ENCODE data around the gene CDC42BPG.

Gene CDC42BPG

GRCh38 chr11:64833509-64833908, 10.9 kb downstream of the CDC42BPG start:
- no peak for TF ChIP-seq GATA3 (IDR thresholded peaks at IDR 0.05; ENCODE audit: low read depth, low read length)
- no peak for TF ChIP-seq GATA2 (IDR thresholded peaks at IDR 0.05; ENCODE audit: low read depth, low read length)

- no peak for TF ChIP-seq GATA2 (IDR thresholded peaks at IDR 0.05; ENCODE audit: low read depth, low read length)
- no peak for TF ChIP-seq GATA3 (IDR thresholded peaks at IDR 0.05; ENCODE audit: low read depth, low read length)
Observed at GRCh38 chr11:64833198-64833502, 11.3 kb downstream of the CDC42BPG start.

- TF ChIP-seq GATA2 (IDR thresholded peaks at IDR 0.05; ENCODE audit: low read depth, low read length) (no peak), GATA3 (IDR thresholded peaks at IDR 0.05; ENCODE audit: low read depth, low read length) (no peak)
Observed at GRCh38 chr11:64832467-64833197, 11.8 kb downstream of the CDC42BPG start.

- TF ChIP-seq GATA3 (IDR thresholded peaks at IDR 0.05; ENCODE audit: low read depth, low read length) (no peak), GATA2 (IDR thresholded peaks at IDR 0.05; ENCODE audit: low read depth, low read length) (no peak)
Observed at GRCh38 chr11:64831411-64831891, 13.0 kb downstream of the CDC42BPG start.

- TF ChIP-seq GATA3 (IDR thresholded peaks at IDR 0.05; ENCODE audit: low read depth, low read length), result no peak
- no peak for TF ChIP-seq GATA2 (IDR thresholded peaks at IDR 0.05; ENCODE audit: low read depth, low read length)
Observed at GRCh38 chr11:64829536-64830251, 14.8 kb downstream of the CDC42BPG start.

- TF ChIP-seq GATA2 (IDR thresholded peaks at IDR 0.05; ENCODE audit: low read depth, low read length) (no peak), GATA3 (IDR thresholded peaks at IDR 0.05; ENCODE audit: low read depth, low read length) (no peak)
Observed at GRCh38 chr11:64827451-64827839, 17.0 kb downstream of the CDC42BPG start.

GRCh38 chr11:64826578-64827450, 17.6 kb downstream of the CDC42BPG start:
- TF ChIP-seq GATA2 (IDR thresholded peaks at IDR 0.05; ENCODE audit: low read depth, low read length), result no peak

- TF ChIP-seq GATA3 (IDR thresholded peaks at IDR 0.05; ENCODE audit: low read depth, low read length) (no peak), GATA2 (IDR thresholded peaks at IDR 0.05; ENCODE audit: low read depth, low read length) (no peak)
Observed at GRCh38 chr11:64826062-64826461, 18.4 kb downstream of the CDC42BPG start.

GRCh38 chr11:64823568-64824119, 20.8 kb downstream of the CDC42BPG start:
- TF ChIP-seq GATA3 (IDR thresholded peaks at IDR 0.05; ENCODE audit: low read depth, low read length) (no peak), GATA2 (IDR thresholded peaks at IDR 0.05; ENCODE audit: low read depth, low read length) (no peak)

- no peak for TF ChIP-seq GATA2 (IDR thresholded peaks at IDR 0.05; ENCODE audit: low read depth, low read length)
- TF ChIP-seq GATA3 (IDR thresholded peaks at IDR 0.05; ENCODE audit: low read depth, low read length), result no peak
Observed at GRCh38 chr11:64817476-64817875, 27.0 kb downstream of the CDC42BPG start.

- TF ChIP-seq GATA2 (IDR thresholded peaks at IDR 0.05; ENCODE audit: low read depth, low read length) (no peak), GATA3 (IDR thresholded peaks at IDR 0.05; ENCODE audit: low read depth, low read length) (no peak)
Observed at GRCh38 chr11:64814712-64815187, 29.7 kb downstream of the CDC42BPG start.

GRCh38 chr11:64813826-64814225, 30.6 kb downstream of the CDC42BPG start:
- TF ChIP-seq GATA3 (IDR thresholded peaks at IDR 0.05; ENCODE audit: low read depth, low read length) (no peak), GATA2 (IDR thresholded peaks at IDR 0.05; ENCODE audit: low read depth, low read length) (no peak)

GRCh38 chr11:64810891-64811272, 33.6 kb downstream of the CDC42BPG start:
- TF ChIP-seq GATA3 (IDR thresholded peaks at IDR 0.05; ENCODE audit: low read depth, low read length) (no peak), GATA2 (IDR thresholded peaks at IDR 0.05; ENCODE audit: low read depth, low read length) (no peak)

Data from SH-SY5Y (cell line).